Natural killer cell (primary cell): ENCODE data around the gene NTRK2. TPM values are rescaled to one million over a fixed set of nuclear protein-coding genes. Genes with fewer than 3 reads are reported as not detected.

Experiments used
- ATAC-seq, 3 donors: fragments of 150-1000 bp in 2 of 3; fragments of 200-7000 bp in 1 of 3; cut with Tn5 transposase; 1 replicate in 1 of 3; 2 replicates in 2 of 3; pipeline ENCODE4 v1.10.0; 2021; ENCODE audit warnings: mild to moderate bottlenecking in 2 of 3, moderate library complexity in 2 of 3
- DNase-seq, 2 donors: peaks; one replicate each; pipeline versions ENCODE4 v3.0.0 to v3.0.0-alpha.2; 2013 to 2021; ENCODE audit warnings: mixed read lengths in 1 of 2
- H3K27ac ChIP-seq: one replicate; pipeline ENCODE4 v1.5.1; 2013; ENCODE audit warnings: mild to moderate bottlenecking, low read length
- H3K27me3 ChIP-seq: one replicate; pipeline ENCODE4 v1.6.1; 2013; ENCODE audit warnings: low read length; ENCODE audit not compliant: control insufficient read depth, insufficient read depth
- H3K36me3 ChIP-seq: one replicate; pipeline ENCODE4 v1.6.1; 2013; ENCODE audit warnings: low read length; ENCODE audit not compliant: control insufficient read depth, insufficient read depth
- H3K4me1 ChIP-seq: one replicate; pipeline ENCODE4 v1.6.1; 2013; ENCODE audit warnings: low read length; ENCODE audit not compliant: control insufficient read depth, insufficient read depth
- H3K4me3 ChIP-seq: one replicate; pipeline ENCODE4 v1.5.1; 2013; ENCODE audit warnings: low read length
- H3K9me3 ChIP-seq: one replicate; pipeline ENCODE4 v1.6.1; 2013; ENCODE audit warnings: low read length; ENCODE audit not compliant: control insufficient read depth, insufficient read depth
- H3K27ac Mint-ChIP-seq, 2 donors: one replicate each; pipeline ENCODE4 v1.8.0; 2022; ENCODE audit warnings: mild to moderate bottlenecking in 2 of 2, mixed read lengths in 2 of 2, moderate library complexity in 1 of 2
- H3K27me3 Mint-ChIP-seq, 2 donors: one replicate each; pipeline ENCODE4 v1.8.0; 2022; ENCODE audit warnings: low read depth in 2 of 2, mixed read lengths in 2 of 2
- H3K36me3 Mint-ChIP-seq: one replicate; pipeline ENCODE4 v1.8.0; 2022; ENCODE audit warnings: mixed read lengths
- H3K4me1 Mint-ChIP-seq, 2 donors: one replicate each; pipeline ENCODE4 v1.8.0; 2022; ENCODE audit warnings: mixed read lengths in 2 of 2
- H3K4me3 Mint-ChIP-seq: one replicate; pipeline ENCODE4 v1.8.0; 2022; ENCODE audit warnings: mild to moderate bottlenecking, moderate library complexity, mixed read lengths
- H3K9me3 Mint-ChIP-seq, 2 donors: one replicate each; pipeline ENCODE4 v1.8.0; 2022; ENCODE audit warnings: mixed read lengths in 2 of 2
- WGBS: methylation state at CpG from one replicate; pipeline ENCODE4 v1.1.7; 2013; ENCODE audit warnings: missing lambda C conversion rate; ENCODE audit not compliant: insufficient coverage; 5-methylcytosine and 5-hydroxymethylcytosine counted together
- intact Hi-C: fragments of 100-400 bp; cut with micrococcal nuclease; formaldehyde crosslinking; loops from one replicate; pipeline ENCODE4 v1.14.2; 2022
- total RNA-seq, 4 donors: library from RNA; stranded (reverse); fragments of 120-200 nt in 1 of 4; gene quantifications; one replicate each; pipeline versions ENCODE4 v1.2.3 to v1.2.4, GENCODE V29; 2013 to 2022
- TF ChIP-seq, protein P1 (sequence below): fragments of 200-600 bp; IDR thresholded peaks from one replicate; pipeline ENCODE4 v1.8.0; 2022; ENCODE audit warnings: antibody characterized with exemption

NTRK2 gene
- total RNA-seq, 3 donors from 2014 or later (not counting 1 experiment from before 2014, with no cell fraction given), result 0.08 TPM; not detected in 2

DNA sequence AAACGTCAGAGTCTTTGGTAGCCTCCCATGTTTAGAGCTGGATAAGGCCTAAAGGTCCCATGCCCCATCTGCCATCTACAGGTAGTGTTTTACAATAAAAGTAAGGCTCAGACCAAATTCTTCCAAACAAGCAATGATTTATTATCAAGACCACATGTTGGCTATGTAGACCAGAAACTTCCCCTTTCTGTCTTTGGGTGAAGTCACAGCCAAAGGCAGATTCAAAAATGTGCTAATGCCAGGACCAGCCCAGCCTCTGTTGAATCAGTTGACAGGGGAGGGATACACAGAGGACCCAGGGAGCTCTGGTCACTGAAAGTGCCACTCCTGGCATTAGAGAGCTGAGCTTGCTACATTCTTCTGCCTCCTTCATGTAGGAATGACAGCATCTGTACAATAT, 360.8 kb downstream of the NTRK2 start:
- intact Hi-C loops, result no loop called here
- no peaks in the 10 kb centered on the region for H3K9me3 Mint-ChIP-seq

DNA sequence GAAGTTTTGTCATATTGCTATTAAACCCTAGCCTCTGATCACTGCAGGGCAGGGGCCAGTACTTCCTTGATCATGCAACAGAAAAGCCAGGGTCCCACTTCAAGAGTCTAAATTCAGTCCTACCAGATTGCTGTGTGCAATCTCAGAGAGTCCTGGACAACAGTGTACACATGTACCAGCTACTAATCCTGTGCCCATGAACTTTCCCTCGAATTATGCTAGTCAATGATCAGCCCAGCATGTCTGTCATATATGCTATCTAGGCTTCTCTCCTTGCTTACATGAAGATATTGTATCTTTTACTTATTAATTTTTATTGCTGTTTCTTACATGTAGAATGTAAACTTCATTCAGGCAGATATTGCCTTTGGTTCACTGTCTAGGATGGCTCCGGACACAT, 367.0 kb downstream of the NTRK2 start:
- Histone ChIP-seq H3K27ac (no peak overlapping the region), H3K4me1 (no peaks in the 10 kb centered on the region), H3K27me3 (peaks cover 3% of the 10 kb centered on the region), H3K4me3 (no peak overlapping the region), H3K36me3 (no peaks in the 10 kb centered on the region), H3K9me3 (no peaks in the 10 kb centered on the region)
- no peaks in the 10 kb centered on the region for H3K4me1 Mint-ChIP-seq
- 100% methylated on average over 1 of the region's 2 CpGs for whole genome bisulfite sequencing
- no peaks in the 10 kb centered on the region for H3K9me3 Mint-ChIP-seq
- H3K36me3 Mint-ChIP-seq, result no peaks in the 10 kb centered on the region
- H3K27me3 Mint-ChIP-seq, result peaks cover 14 to 39% of the 10 kb centered on the region in 2 donors
- ATAC-seq, result no peak
- no peak overlapping the region for H3K4me3 Mint-ChIP-seq
- H3K27ac Mint-ChIP-seq, result no peak overlapping the region
- TF ChIP-seq, protein P1, sequence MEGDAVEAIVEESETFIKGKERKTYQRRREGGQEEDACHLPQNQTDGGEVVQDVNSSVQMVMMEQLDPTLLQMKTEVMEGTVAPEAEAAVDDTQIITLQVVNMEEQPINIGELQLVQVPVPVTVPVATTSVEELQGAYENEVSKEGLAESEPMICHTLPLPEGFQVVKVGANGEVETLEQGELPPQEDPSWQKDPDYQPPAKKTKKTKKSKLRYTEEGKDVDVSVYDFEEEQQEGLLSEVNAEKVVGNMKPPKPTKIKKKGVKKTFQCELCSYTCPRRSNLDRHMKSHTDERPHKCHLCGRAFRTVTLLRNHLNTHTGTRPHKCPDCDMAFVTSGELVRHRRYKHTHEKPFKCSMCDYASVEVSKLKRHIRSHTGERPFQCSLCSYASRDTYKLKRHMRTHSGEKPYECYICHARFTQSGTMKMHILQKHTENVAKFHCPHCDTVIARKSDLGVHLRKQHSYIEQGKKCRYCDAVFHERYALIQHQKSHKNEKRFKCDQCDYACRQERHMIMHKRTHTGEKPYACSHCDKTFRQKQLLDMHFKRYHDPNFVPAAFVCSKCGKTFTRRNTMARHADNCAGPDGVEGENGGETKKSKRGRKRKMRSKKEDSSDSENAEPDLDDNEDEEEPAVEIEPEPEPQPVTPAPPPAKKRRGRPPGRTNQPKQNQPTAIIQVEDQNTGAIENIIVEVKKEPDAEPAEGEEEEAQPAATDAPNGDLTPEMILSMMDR, result no peak
- intact Hi-C loops, result no loop called here
- DNase-seq, result no peak

More for the DNA sequence above, 360.8 kb downstream of the NTRK2 start:
- Histone ChIP-seq H3K4me1 (no peaks in the 10 kb centered on the region), H3K27ac (no peak overlapping the region), H3K9me3 (no peaks in the 10 kb centered on the region), H3K27me3 (no peaks in the 10 kb centered on the region), H3K4me3 (no peak overlapping the region), H3K36me3 (no peaks in the 10 kb centered on the region)
- DNase-seq (no peak), ATAC-seq (no peak)
- H3K27me3 Mint-ChIP-seq, result peaks cover 11 to 36% of the 10 kb centered on the region in 2 donors
- WGBS, result 0% methylated on average over 1 of the region's 1 CpG
- no peak overlapping the region for H3K27ac Mint-ChIP-seq
- H3K4me3 Mint-ChIP-seq, result no peak overlapping the region
- no peaks in the 10 kb centered on the region for H3K36me3 Mint-ChIP-seq
- no peaks in the 10 kb centered on the region for H3K4me1 Mint-ChIP-seq
- TF ChIP-seq, protein P1, result no peak

DNA sequence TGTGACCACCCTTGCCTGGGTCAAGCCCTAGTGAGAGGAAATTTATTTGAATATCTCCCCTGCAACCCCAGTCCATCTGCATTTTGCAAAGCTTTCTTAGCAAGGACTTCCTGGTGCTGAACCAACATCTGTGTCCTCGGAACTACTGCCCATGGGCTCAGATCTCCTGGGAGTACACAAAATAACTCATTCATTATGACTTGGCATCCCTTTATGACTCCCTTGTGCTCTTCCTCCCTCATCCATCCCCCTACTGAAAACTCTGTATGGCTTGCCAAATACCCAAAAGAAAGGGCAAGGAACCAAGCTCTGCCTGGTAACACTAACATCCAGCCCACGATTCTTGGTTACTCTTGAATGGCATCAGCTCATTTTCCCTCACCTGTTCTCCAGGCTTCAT, 368.5 kb downstream of the NTRK2 start:
- intact Hi-C loops, result no loop called here
- Histone ChIP-seq H3K9me3 (no peaks in the 10 kb centered on the region), H3K27ac (no peak overlapping the region), H3K27me3 (peaks cover 3% of the 10 kb centered on the region), H3K36me3 (no peaks in the 10 kb centered on the region), H3K4me3 (no peak overlapping the region), H3K4me1 (no peaks in the 10 kb centered on the region)
- Mint-ChIP-seq H3K4me3 (no peak overlapping the region), H3K27ac (no peak overlapping the region), H3K27me3 (peaks cover 11 to 30% of the 10 kb centered on the region in 2 donors), H3K4me1 (no peaks in the 10 kb centered on the region), H3K9me3 (no peaks in the 10 kb centered on the region), H3K36me3 (no peaks in the 10 kb centered on the region)
- WGBS, result 73% methylated on average over 2 of the region's 2 CpGs
- TF ChIP-seq, protein P1, result no peak
- no peak for DNase-seq
- ATAC-seq, result no peak

DNA sequence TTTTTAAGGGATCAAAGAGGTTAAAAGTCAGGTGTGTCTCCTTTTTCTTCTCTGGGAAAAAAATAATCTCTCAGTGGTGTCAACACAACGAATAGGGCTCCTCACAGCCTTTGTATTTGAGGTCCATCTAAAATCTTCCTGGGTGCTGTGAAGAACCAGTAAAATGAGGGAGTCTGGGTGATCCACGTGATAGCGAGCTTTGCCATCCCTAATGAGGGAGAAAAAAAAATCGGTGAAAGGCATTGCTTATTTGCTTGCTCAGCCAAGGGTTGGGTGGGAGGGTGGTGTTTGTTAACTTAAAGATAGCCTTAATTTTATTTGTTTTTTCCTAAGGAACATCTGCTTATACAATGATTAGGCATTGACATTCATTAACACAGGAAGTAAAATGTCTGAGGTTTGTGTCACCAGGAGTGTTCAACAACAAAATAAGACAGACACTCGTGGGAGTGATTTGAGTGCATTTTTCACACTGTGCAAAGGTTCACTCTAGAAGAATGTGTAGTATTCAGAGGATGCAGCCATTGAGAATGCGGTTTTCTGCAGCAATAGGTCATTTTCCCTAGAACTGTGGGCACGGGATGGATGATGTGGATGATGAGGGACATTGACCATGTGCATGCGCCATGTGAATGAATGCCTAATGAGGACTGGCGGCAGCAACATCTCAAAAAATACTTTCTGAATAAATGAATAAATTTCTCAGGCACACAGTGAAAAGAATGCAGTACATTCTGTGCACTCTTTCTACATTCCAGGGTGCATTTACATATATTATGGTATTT, 369.5 kb downstream of the NTRK2 start:
- H3K36me3 ChIP-seq, result no peaks in the 10 kb centered on the region
- TF ChIP-seq, protein P1, result no peak
- no peak overlapping the region for H3K4me3 ChIP-seq
- no peak overlapping the region for H3K27ac Mint-ChIP-seq
- no peaks in the 10 kb centered on the region for H3K4me1 ChIP-seq
- DNase-seq (no peak), ATAC-seq (no peak)
- intact Hi-C loops, result no loop called here
- H3K27me3 ChIP-seq, result peaks cover 3% of the 10 kb centered on the region
- no peak overlapping the region for H3K4me3 Mint-ChIP-seq
- H3K9me3 Mint-ChIP-seq, result no peaks in the 10 kb centered on the region
- 85% methylated on average over 8 of the region's 9 CpGs for WGBS
- no peaks in the 10 kb centered on the region for H3K9me3 ChIP-seq
- no peaks in the 10 kb centered on the region for H3K36me3 Mint-ChIP-seq
- H3K4me1 Mint-ChIP-seq, result no peaks in the 10 kb centered on the region
- no peak overlapping the region for H3K27ac ChIP-seq
- peaks cover 7 to 21% of the 10 kb centered on the region in 2 donors for H3K27me3 Mint-ChIP-seq
